ENCODE data around the gene TSNAX.

DNA sequence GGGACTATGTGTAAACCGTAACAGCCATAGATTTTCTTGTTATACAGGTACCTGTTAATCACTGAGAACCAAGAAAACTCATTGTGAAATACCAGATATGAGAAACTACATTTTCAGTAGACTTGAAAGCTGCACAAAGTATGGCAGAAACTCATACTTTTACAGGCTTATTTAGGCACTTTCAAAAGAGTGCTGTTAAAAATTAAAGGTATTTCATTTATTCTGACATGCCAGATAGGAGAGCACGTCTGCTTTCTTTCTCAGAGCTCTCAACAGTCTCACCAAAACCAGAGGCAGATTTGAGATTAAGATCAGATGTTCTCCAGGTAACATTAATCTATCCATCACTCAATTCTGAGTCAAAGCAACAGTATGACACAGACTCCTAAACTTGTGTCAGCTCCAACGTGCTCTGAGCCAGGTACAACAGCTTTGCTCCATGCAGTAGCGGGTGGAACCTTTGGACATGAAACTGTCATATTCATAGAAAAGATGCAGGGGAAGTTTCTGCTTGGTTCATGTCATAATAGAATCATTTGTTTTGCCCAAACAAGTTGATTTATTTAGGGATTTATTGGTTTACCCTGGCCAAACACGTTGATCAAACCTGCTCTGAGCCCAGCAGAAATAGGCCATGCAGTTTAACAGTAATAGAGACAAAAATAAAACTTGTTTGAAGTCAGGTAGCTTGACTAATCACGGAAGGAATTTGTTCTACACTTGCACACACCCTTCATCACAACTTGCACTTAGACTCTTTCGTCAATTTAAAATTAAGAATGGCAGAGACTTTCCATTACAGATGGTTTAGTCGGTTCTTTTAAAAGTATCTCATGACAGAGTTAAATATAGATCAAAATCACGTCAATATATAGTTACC, 20.8 kb upstream of the TSNAX start:
- TF ChIP-seq CTCF (conservative IDR thresholded peaks at IDR 0.05; ENCODE audit: low read depth, low read length) (no peak), EZH2 (IDR thresholded peaks at IDR 0.05; ENCODE audit: borderline replicate concordance, low read depth, low read length, poor library complexity, severe bottlenecking) (no peak)
